BLaER1 treated with 17β-estradiol and CSF1 and Interleukin-3, amounts not matched to agents 10 nM and 100 nM (cell line): ENCODE measurements around the gene AHI1.

Experiments used
- H3K27ac ChIP-seq, 11 experiments: shearing (Covaris generic); formaldehyde crosslinking; 2 replicates each; pipeline ENCODE4 v1.8.1; 2022
- H3K27me3 ChIP-seq, 11 experiments: shearing (Covaris generic); formaldehyde crosslinking; 2 replicates each; pipeline ENCODE4 v1.8.1; 2022
- H3K36me3 ChIP-seq, 11 experiments: shearing (Covaris generic); formaldehyde crosslinking; 2 replicates each; pipeline ENCODE4 v1.8.1; 2022
- H3K4me1 ChIP-seq, 10 experiments: shearing (Covaris generic); formaldehyde crosslinking; 2 replicates each; pipeline ENCODE4 v1.8.1; 2022
- H3K4me2 ChIP-seq, 11 experiments: shearing (Covaris generic); formaldehyde crosslinking; 2 replicates each; pipeline ENCODE4 v1.8.1; 2022
- H3K4me3 ChIP-seq, 10 experiments: shearing (Covaris generic); formaldehyde crosslinking; 2 replicates each; pipeline ENCODE4 v1.8.1; 2022
- H3K9ac ChIP-seq, 11 experiments: shearing (Covaris generic); formaldehyde crosslinking; 2 replicates each; pipeline ENCODE4 v1.8.1; 2022
- H3K9me3 ChIP-seq, 11 experiments: shearing (Covaris generic); formaldehyde crosslinking; replicated peaks in 1 of 11; 2 replicates each; pipeline ENCODE4 v1.8.1; 2022
- H4K20me1 ChIP-seq, 11 experiments: shearing (Covaris generic); formaldehyde crosslinking; 2 replicates each; pipeline ENCODE4 v1.8.1; 2022
- Cebpa-rat ChIP-seq, 11 experiments: shearing (Covaris generic); IDR thresholded peaks; 2 replicates each; pipeline ENCODE4 v1.8.1; 2022

Gene AHI1

GRCh38 chr6:135301304-135301703 is 196.2 kb downstream of the AHI1 start:
- Histone ChIP-seq H4K20me1 (no peaks in the 10 kb centered on the region), H3K36me3 (peaks cover 4 to 35% (median 17%) of the 10 kb centered on the region in 11 experiments; a peak in 19 of 22 replicates), H3K9ac (no peak overlapping the region), H3K27me3 (no peaks in the 10 kb centered on the region), H3K27ac (no peak overlapping the region), H3K4me3 (no peak overlapping the region), H3K4me1 (peaks cover 4 to 24% (median 19%) of the 10 kb centered on the region in 10 experiments), H3K4me2 (no peak overlapping the region), H3K9me3 (peaks cover 0 to 45% (median 25%) of the 10 kb centered on the region in 11 experiments; a peak in 18 of 22 replicates)
- TF ChIP-seq Cebpa-rat (IDR thresholded peaks at IDR 0.05), result no peak

GRCh38 chr6:135300576-135300975 is 197.0 kb downstream of the AHI1 start:
- H3K4me1 ChIP-seq, result peaks cover 0 to 17% (median 12%) of the 10 kb centered on the region in 10 experiments; a peak in 14 of 20 replicates
- peaks cover 3 to 52% (median 32%) of the 10 kb centered on the region in 11 experiments for H3K9me3 ChIP-seq
- no peak overlapping the region for H3K4me3 ChIP-seq
- H3K27me3 ChIP-seq, result no peaks in the 10 kb centered on the region
- TF ChIP-seq Cebpa-rat (IDR thresholded peaks at IDR 0.05), result no peak
- H3K9ac ChIP-seq, result no peak overlapping the region
- H3K36me3 ChIP-seq, result peaks cover 8 to 42% (median 21%) of the 10 kb centered on the region in 11 experiments; a peak in 20 of 22 replicates
- H4K20me1 ChIP-seq, result no peaks in the 10 kb centered on the region
- H3K4me2 ChIP-seq, result no peak overlapping the region
- H3K27ac ChIP-seq, result no peak overlapping the region

- H3K9ac ChIP-seq, result no peak overlapping the region
- no peaks in the 10 kb centered on the region for H4K20me1 ChIP-seq
- no peak overlapping the region for H3K27ac ChIP-seq
- H3K4me1 ChIP-seq, result peaks cover 0 to 9% (median 0%) of the 10 kb centered on the region in 10 experiments; a peak in 6 of 20 replicates
- no peaks in the 10 kb centered on the region for H3K27me3 ChIP-seq
- TF ChIP-seq Cebpa-rat (IDR thresholded peaks at IDR 0.05), result no peak
- H3K36me3 ChIP-seq, result peaks cover 8 to 48% (median 24%) of the 10 kb centered on the region in 11 experiments; a peak in 18 of 22 replicates
- peaks cover 16 to 57% (median 40%) of the 10 kb centered on the region in 11 experiments for H3K9me3 ChIP-seq
- H3K4me3 ChIP-seq, result no peak overlapping the region
- no peak overlapping the region for H3K4me2 ChIP-seq
Observed at GRCh38 chr6:135299256-135299655, 198.3 kb downstream of the AHI1 start.

DNA sequence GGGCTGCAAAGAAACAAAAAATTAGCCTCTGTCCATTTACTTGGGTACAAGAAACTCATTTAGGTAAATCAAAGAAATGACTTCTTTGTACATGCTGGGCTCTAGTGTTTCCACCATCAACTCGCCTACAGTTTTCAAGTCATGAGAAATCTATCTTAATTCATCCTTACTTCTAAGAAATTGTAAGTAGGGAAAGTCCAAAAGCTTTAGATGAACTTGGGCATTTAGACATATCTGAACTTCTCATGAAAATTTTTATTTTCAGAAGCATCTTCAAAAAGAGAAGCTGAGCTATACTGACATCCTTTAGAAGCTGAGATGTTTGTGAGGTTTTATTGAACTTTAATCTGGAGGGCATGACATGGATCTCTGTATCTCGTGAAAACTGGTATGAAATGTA is 199.1 kb downstream of the AHI1 start:
- Histone ChIP-seq H3K9ac (no peak overlapping the region), H3K27me3 (no peaks in the 10 kb centered on the region), H3K4me3 (no peak overlapping the region), H4K20me1 (no peaks in the 10 kb centered on the region), H3K27ac (no peak overlapping the region), H3K9me3 (peaks cover 19 to 55% (median 39%) of the 10 kb centered on the region in 11 experiments), H3K4me1 (peaks cover 0 to 3% (median 0%) of the 10 kb centered on the region in 10 experiments; a peak in 5 of 20 replicates), H3K36me3 (peaks cover 8 to 47% (median 21%) of the 10 kb centered on the region in 11 experiments; a peak in 15 of 22 replicates), H3K4me2 (no peak overlapping the region)
- TF ChIP-seq Cebpa-rat (IDR thresholded peaks at IDR 0.05), result no peak

DNA sequence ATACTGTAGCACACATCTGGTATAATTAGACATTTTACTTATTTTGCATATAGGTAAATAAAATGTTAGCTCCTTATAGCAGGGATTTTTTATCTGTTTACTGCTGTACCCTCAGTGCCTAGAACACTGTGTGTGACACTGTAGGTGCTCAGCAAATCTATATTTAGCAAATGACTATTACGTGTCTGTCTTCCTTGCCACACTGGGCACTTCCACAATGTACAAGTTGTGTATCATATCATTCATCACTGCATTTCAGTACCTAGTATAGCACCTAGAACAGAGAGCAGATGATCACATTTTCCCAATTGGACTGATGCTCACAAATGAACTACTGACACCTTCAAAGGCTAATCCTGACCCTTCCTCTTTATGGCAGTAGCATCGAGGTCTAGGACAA is 200.8 kb downstream of the AHI1 start:
- no peak overlapping the region for H3K9ac ChIP-seq
- H3K36me3 ChIP-seq, result peaks cover 5 to 34% (median 13%) of the 10 kb centered on the region in 11 experiments; a peak in 12 of 22 replicates
- H3K4me3 ChIP-seq, result no peak overlapping the region
- H3K27me3 ChIP-seq, result no peaks in the 10 kb centered on the region
- no peak overlapping the region for H3K4me2 ChIP-seq
- H3K9me3 ChIP-seq, result peaks cover 19 to 47% (median 36%) of the 10 kb centered on the region in 11 experiments
- H4K20me1 ChIP-seq, result no peaks in the 10 kb centered on the region
- peaks cover 0 to 2% (median 0%) of the 10 kb centered on the region in 10 experiments; a peak in 2 of 20 replicates for H3K4me1 ChIP-seq
- no peak overlapping the region for H3K27ac ChIP-seq
- TF ChIP-seq Cebpa-rat (IDR thresholded peaks at IDR 0.05), result no peak

GRCh38 chr6:135295085-135295484 is 202.5 kb downstream of the AHI1 start:
- peaks cover 19 to 58% (median 32%) of the 10 kb centered on the region in 11 experiments for H3K9me3 ChIP-seq
- H4K20me1 ChIP-seq, result no peaks in the 10 kb centered on the region
- no peak overlapping the region for H3K27ac ChIP-seq
- H3K4me2 ChIP-seq, result no peak overlapping the region
- H3K4me1 ChIP-seq, result peaks cover 0 to 9% (median 4%) of the 10 kb centered on the region in 10 experiments; a peak in 4 of 20 replicates
- H3K36me3 ChIP-seq, result peaks cover 9 to 39% (median 16%) of the 10 kb centered on the region in 11 experiments; a peak in 15 of 22 replicates
- no peak overlapping the region for H3K9ac ChIP-seq
- H3K4me3 ChIP-seq, result no peak overlapping the region
- no peaks in the 10 kb centered on the region for H3K27me3 ChIP-seq
- no peak for TF ChIP-seq Cebpa-rat (IDR thresholded peaks at IDR 0.05)

GRCh38 chr6:135291288-135292076 is 206.1 kb downstream of the AHI1 start:
- no peaks in the 10 kb centered on the region for H4K20me1 ChIP-seq
- no peak overlapping the region for H3K4me3 ChIP-seq
- H3K9me3 ChIP-seq, result peaks cover 28 to 79% (median 51%) of the 10 kb centered on the region in 11 experiments
- peaks cover 15 to 58% (median 28%) of the 10 kb centered on the region in 11 experiments; a peak in 19 of 22 replicates for H3K36me3 ChIP-seq
- no peak overlapping the region for H3K9ac ChIP-seq
- H3K27me3 ChIP-seq, result no peaks in the 10 kb centered on the region
- H3K27ac ChIP-seq, result no peak overlapping the region; a peak in 1 of 22 replicates
- peaks cover 12 to 29% (median 18%) of the 10 kb centered on the region in 10 experiments for H3K4me1 ChIP-seq
- TF ChIP-seq Cebpa-rat (IDR thresholded peaks at IDR 0.05), result no peak
- H3K4me2 ChIP-seq, result 0 out of 22 replicates have a peak overlapping the region, but pooled peaks of 1 of the 11 experiments have one; percentile 1

DNA sequence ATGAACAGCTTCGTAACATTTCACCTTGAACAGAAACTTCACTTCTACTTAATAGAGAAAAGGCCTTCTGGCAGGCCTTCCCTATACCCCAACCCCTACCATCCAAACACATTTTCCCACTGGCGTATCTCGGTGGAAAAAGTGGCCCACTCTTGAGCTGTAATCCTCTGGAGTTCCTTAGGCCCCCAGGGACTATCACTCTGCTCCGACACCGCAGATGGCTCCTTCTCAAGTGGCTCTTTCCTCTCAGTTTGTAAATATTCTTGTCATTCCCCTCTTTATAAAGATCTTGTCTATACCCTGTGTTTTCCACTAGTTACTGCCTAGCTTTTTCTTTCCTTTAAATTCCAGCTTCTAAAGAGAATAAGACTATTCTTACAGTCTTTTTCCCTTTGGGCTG is 207.7 kb downstream of the AHI1 start:
- H3K9ac ChIP-seq, result no peak overlapping the region
- no peaks in the 10 kb centered on the region for H4K20me1 ChIP-seq
- 0 out of 22 replicates have a peak overlapping the region, but pooled peaks of 1 of the 11 experiments have one; percentile 24 for H3K4me2 ChIP-seq
- no peak for TF ChIP-seq Cebpa-rat (IDR thresholded peaks at IDR 0.05)
- peaks cover 11 to 79% (median 43%) of the 10 kb centered on the region in 11 experiments; a peak in 21 of 22 replicates for H3K9me3 ChIP-seq
- peaks cover 9 to 52% (median 21%) of the 10 kb centered on the region in 11 experiments; a peak in 17 of 22 replicates for H3K36me3 ChIP-seq
- H3K4me3 ChIP-seq, result no peak overlapping the region
- H3K27me3 ChIP-seq, result no peaks in the 10 kb centered on the region
- peaks cover 16 to 40% (median 27%) of the 10 kb centered on the region in 10 experiments for H3K4me1 ChIP-seq
- peak overlapping the region in 2 of 11 experiments; percentile 5 to 13; a peak in 1 of 22 replicates for H3K27ac ChIP-seq
